Skeletal muscle tissue (tissue), 4 donors: ENCODE data around the gene TMEM108. TPM values are rescaled to one million over a fixed set of nuclear protein-coding genes. Genes with fewer than 3 reads are reported as not detected.

Experiments used
- H3K27ac ChIP-seq: one replicate; pipeline ENCODE4 v1.7.0; 2013; ENCODE audit warnings: mild to moderate bottlenecking, low read depth, low read length, inconsistent platforms
- H3K27me3 ChIP-seq, 3 donors: one replicate each; pipeline ENCODE4 v1.7.0; 2013; ENCODE audit warnings: low read length in 3 of 3; ENCODE audit not compliant: control insufficient read depth in 3 of 3, insufficient read depth in 3 of 3
- H3K36me3 ChIP-seq, 3 donors: one replicate each; pipeline ENCODE4 v1.7.0; 2013; ENCODE audit warnings: low read length in 3 of 3; ENCODE audit not compliant: control insufficient read depth in 3 of 3, insufficient read depth in 3 of 3
- H3K4me1 ChIP-seq, 3 donors: one replicate each; pipeline ENCODE4 v1.7.0; 2013; ENCODE audit warnings: low read length in 3 of 3, mild to moderate bottlenecking in 3 of 3; ENCODE audit not compliant: control insufficient read depth in 3 of 3, insufficient read depth in 3 of 3
- H3K4me3 ChIP-seq, 3 donors: one replicate each; pipeline ENCODE4 v1.7.0; 2013; ENCODE audit warnings: low read length in 3 of 3
- H3K9ac ChIP-seq, 3 donors: one replicate each; pipeline ENCODE4 v1.7.0; 2013; ENCODE audit warnings: low read length in 3 of 3, mild to moderate bottlenecking in 3 of 3, moderate library complexity in 2 of 3, low read depth in 1 of 3
- H3K9me3 ChIP-seq, 3 donors: one replicate each; pipeline ENCODE4 v1.7.0; 2013; ENCODE audit warnings: low read length in 3 of 3; ENCODE audit not compliant: control insufficient read depth in 3 of 3
- total RNA-seq: library from RNA; depleted of rRNA; stranded (reverse); fragments of >200 nt; gene quantifications from one replicate; pipeline ENCODE4 v1.2.3, GENCODE V29; 2014
- donor health status: Osteomylitis.

The TMEM108 gene
- total RNA-seq, 1 donor from 2014 or later, result 7.3 TPM

DNA sequence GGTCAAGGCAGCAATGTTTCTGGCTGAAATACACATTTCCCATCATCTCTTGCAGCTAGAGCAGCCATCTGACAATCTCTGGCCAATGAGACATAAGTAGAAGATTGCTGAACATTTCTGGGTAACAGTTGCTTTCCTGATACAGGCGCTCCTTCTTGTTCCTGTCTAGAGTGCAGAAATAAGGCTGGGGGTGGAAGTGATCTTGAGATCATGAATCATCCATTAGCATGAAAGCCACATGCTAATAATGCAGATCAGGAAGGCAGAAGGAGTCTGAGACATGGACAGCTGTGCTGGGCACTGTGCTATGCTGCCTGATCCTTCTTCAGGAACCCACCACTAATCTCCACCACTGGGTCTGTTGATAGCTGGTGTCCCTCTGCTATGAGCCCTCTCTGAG, 14.8 kb upstream of the TMEM108 start:
- Histone ChIP-seq H3K9me3 (no peaks in the 10 kb centered on the region), H3K4me1 (no peaks in the 10 kb centered on the region), H3K4me3 (no peak overlapping the region), H3K36me3 (no peaks in the 10 kb centered on the region), H3K27ac (no peak overlapping the region), H3K27me3 (no peaks in the 10 kb centered on the region), H3K9ac (no peak overlapping the region)

- Histone ChIP-seq H3K4me3 (no peak overlapping the region), H3K4me1 (no peaks in the 10 kb centered on the region), H3K36me3 (no peaks in the 10 kb centered on the region), H3K9ac (no peak overlapping the region), H3K27me3 (no peaks in the 10 kb centered on the region), H3K9me3 (no peaks in the 10 kb centered on the region), H3K27ac (no peak overlapping the region)
These were observed 12.6 kb upstream of the TMEM108 start for GRCh38 chr3:133025546-133025945.

DNA sequence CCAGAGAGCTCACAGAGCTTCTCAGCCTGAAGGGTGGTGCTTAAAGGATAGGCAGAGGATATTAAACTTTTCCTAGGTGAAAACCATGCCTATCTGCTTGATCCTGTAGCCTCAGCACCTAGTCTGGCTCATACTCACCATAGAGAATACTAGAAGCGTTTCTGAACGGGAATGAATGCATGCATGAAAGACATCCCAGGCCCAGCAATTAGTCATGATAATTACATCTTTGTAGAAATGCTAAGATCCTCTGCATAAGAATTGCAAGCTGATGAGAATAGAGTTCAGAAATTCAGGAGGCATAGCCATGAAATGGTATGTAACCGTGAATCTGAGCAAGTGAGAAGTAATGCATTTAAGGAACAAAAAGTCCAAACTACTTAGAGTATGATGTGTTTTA, 5.9 kb upstream of the TMEM108 start:
- Histone ChIP-seq H3K4me1 (no peaks in the 10 kb centered on the region), H3K9me3 (no peaks in the 10 kb centered on the region), H3K9ac (no peak overlapping the region), H3K27me3 (peaks cover 0 to 4% (median 0%) of the 10 kb centered on the region in 3 donors), H3K4me3 (no peak overlapping the region), H3K27ac (no peak overlapping the region), H3K36me3 (no peaks in the 10 kb centered on the region)

DNA sequence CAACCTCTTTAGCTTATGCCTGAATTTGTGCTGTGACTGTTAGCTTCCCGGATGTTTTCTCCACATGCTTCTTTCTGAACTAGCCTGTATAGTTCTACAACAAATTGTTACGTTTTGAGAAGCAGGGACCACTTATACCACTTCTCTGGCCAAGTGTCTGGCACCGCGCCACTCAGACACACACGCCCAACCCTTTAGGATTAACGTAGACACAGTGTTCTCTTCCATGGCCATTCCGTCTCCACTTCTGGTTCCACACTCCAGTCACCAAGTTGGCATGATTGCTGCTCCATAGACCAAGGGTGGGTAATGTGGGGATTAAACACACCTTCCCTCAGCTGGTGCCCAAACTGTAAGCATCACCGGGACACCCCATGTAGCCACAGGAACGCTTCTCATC, 755 bp upstream of the TMEM108 start:
- Histone ChIP-seq H3K4me3 (peak overlapping the region; percentile 84 to 89 (median 88)), H3K9me3 (no peaks in the 10 kb centered on the region), H3K4me1 (peaks cover 11 to 21% (median 19%) of the 10 kb centered on the region in 3 donors), H3K9ac (peak overlapping the region in 1 of 3 donors; percentile 86), H3K36me3 (no peaks in the 10 kb centered on the region), H3K27me3 (peaks cover 0 to 2% (median 0%) of the 10 kb centered on the region in 3 donors), H3K27ac (no peak overlapping the region)

GRCh38 chr3:133038731-133039375, 662 bp downstream of the TMEM108 start:
- H3K9me3 ChIP-seq, result no peaks in the 10 kb centered on the region
- peak overlapping the region; percentile 69 to 86 (median 81) for H3K9ac ChIP-seq
- no peaks in the 10 kb centered on the region for H3K36me3 ChIP-seq
- H3K27me3 ChIP-seq, result peaks cover 0 to 2% (median 0%) of the 10 kb centered on the region in 3 donors
- H3K4me1 ChIP-seq, result peaks cover 11 to 21% (median 19%) of the 10 kb centered on the region in 3 donors
- peak overlapping the region; percentile 30 for H3K27ac ChIP-seq
- peak overlapping the region; percentile 84 to 89 (median 88) for H3K4me3 ChIP-seq

- H3K27ac ChIP-seq, result peak overlapping the region; percentile 36
- peaks cover 0 to 2% (median 0%) of the 10 kb centered on the region in 3 donors for H3K27me3 ChIP-seq
- no peaks in the 10 kb centered on the region for H3K9me3 ChIP-seq
- peak overlapping the region in 2 of 3 donors; percentile 1 to 12 for H3K4me3 ChIP-seq
- peaks cover 0 to 4% (median 0%) of the 10 kb centered on the region in 3 donors for H3K36me3 ChIP-seq
- peak overlapping the region in 2 of 3 donors; percentile 15 to 34 for H3K9ac ChIP-seq
- peaks cover 11 to 21% (median 19%) of the 10 kb centered on the region in 3 donors for H3K4me1 ChIP-seq
These were observed 2.7 kb downstream of the TMEM108 start for GRCh38 chr3:133040696-133041523.

DNA sequence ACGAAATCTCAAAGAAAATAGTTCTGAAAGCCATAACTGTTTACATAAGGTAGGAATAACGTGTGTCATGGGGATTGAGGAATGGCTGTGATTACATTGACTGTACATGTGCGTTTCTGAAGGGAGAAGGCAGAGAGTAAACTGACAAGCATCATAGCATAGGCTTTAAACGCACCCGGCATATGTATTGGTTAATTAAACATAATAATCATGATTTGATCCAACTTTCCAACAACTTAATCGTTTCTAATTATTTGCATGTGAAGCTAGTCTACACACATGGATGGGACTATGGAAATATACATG, 3.3 kb downstream of the TMEM108 start:
- H3K27me3 ChIP-seq, result peaks cover 0 to 2% (median 0%) of the 10 kb centered on the region in 3 donors
- peak overlapping the region in 2 of 3 donors; percentile 15 to 34 for H3K9ac ChIP-seq
- H3K9me3 ChIP-seq, result no peaks in the 10 kb centered on the region
- peaks cover 0 to 8% (median 0%) of the 10 kb centered on the region in 3 donors for H3K36me3 ChIP-seq
- H3K4me1 ChIP-seq, result peaks cover 11 to 21% (median 19%) of the 10 kb centered on the region in 3 donors
- H3K4me3 ChIP-seq, result no peak overlapping the region
- no peak overlapping the region for H3K27ac ChIP-seq

- Histone ChIP-seq H3K9ac (no peak overlapping the region), H3K27me3 (no peaks in the 10 kb centered on the region), H3K36me3 (peaks cover 0 to 14% (median 0%) of the 10 kb centered on the region in 3 donors), H3K4me1 (peaks cover 6 to 16% (median 15%) of the 10 kb centered on the region in 3 donors), H3K4me3 (no peak overlapping the region), H3K27ac (no peak overlapping the region), H3K9me3 (no peaks in the 10 kb centered on the region)
These were observed 4.6 kb downstream of the TMEM108 start for GRCh38 chr3:133042778-133043177.

- Histone ChIP-seq H3K4me3 (no peak overlapping the region), H3K27ac (no peak overlapping the region), H3K4me1 (peaks cover 0 to 9% (median 5%) of the 10 kb centered on the region in 3 donors), H3K9me3 (no peaks in the 10 kb centered on the region), H3K36me3 (peaks cover 0 to 14% (median 0%) of the 10 kb centered on the region in 3 donors), H3K9ac (no peak overlapping the region), H3K27me3 (no peaks in the 10 kb centered on the region)
These were observed 9.8 kb downstream of the TMEM108 start for GRCh38 chr3:133047980-133048379.

GRCh38 chr3:133049491-133049890, 11.3 kb downstream of the TMEM108 start:
- H3K36me3 ChIP-seq, result peaks cover 0 to 14% (median 0%) of the 10 kb centered on the region in 3 donors
- no peak overlapping the region for H3K4me3 ChIP-seq
- peaks cover 3 to 9% (median 6%) of the 10 kb centered on the region in 3 donors for H3K4me1 ChIP-seq
- H3K9me3 ChIP-seq, result no peaks in the 10 kb centered on the region
- H3K9ac ChIP-seq, result peak overlapping the region in 2 of 3 donors; percentile 10 to 21
- no peaks in the 10 kb centered on the region for H3K27me3 ChIP-seq
- H3K27ac ChIP-seq, result no peak overlapping the region
